Neural progenitor cell (in vitro differentiated cells): Measurements from ENCODE around the gene PCBP1.

Experiments used
- CTCF ChIP-seq: fragments of 200-600 bp; sonication (generic); IDR thresholded peaks from 2 replicates; pipeline ENCODE4 v1.5.1; 2017; ENCODE audit warnings: antibody characterized with exemption, mild to moderate bottlenecking
- EZH2 ChIP-seq: fragments of 200-600 bp; sonication (generic); IDR thresholded peaks from 2 replicates; pipeline ENCODE4 v1.6.1; 2017; ENCODE audit warnings: antibody characterized with exemption, mild to moderate bottlenecking, moderate library complexity
- EZH2phosphoT487 ChIP-seq: fragments of 200-600 bp; sonication (generic); IDR thresholded peaks from 2 replicates; pipeline ENCODE4 v1.6.1; 2017; ENCODE audit warnings: antibody characterized with exemption

GRCh38 chr2:70069049-70069448 is 18.2 kb upstream of the PCBP1 start:
- TF ChIP-seq CTCF (no peak), EZH2 (no peak), EZH2phosphoT487 (no peak)
